GM21526 (cell line): ENCODE results near the gene EGLN1.

Experiments used
- ATAC-seq: cut with Tn5 transposase; IDR thresholded peaks from one replicate; pipeline ENCODE4 v1.9.1; 2021; ENCODE audit warnings: moderate library complexity; ENCODE audit not compliant: unreplicated experiment, low FRiP score

The EGLN1 gene

GRCh38 chr1:231422798-231423309 lies 767 bp upstream of the EGLN1 start:
- no peak for ATAC-seq

GRCh38 chr1:231421546-231421970 lies 529 bp downstream of the EGLN1 start:
- peak; percentile 29 for ATAC-seq

- ATAC-seq = peak; percentile 4
Measured at GRCh38 chr1:231420959-231421545, 1.0 kb downstream of the EGLN1 start.

- ATAC-seq = no peak
Measured at GRCh38 chr1:231420299-231420958, 1.7 kb downstream of the EGLN1 start.

GRCh38 chr1:231419738-231420298 lies 2.3 kb downstream of the EGLN1 start:
- ATAC-seq = no peak

- no peak for ATAC-seq
Measured at GRCh38 chr1:231419147-231419546, 2.9 kb downstream of the EGLN1 start.

GRCh38 chr1:231418741-231419107 lies 3.4 kb downstream of the EGLN1 start:
- no peak for ATAC-seq

- ATAC-seq = no peak
Measured at GRCh38 chr1:231418101-231418740, 3.9 kb downstream of the EGLN1 start.

GRCh38 chr1:231417513-231417912 lies 4.6 kb downstream of the EGLN1 start:
- ATAC-seq = no peak

GRCh38 chr1:231416901-231417300 lies 5.2 kb downstream of the EGLN1 start:
- ATAC-seq = no peak

GRCh38 chr1:231415018-231415583 lies 7.0 kb downstream of the EGLN1 start:
- ATAC-seq = no peak

- ATAC-seq = no peak
Measured at GRCh38 chr1:231414260-231415016, 7.6 kb downstream of the EGLN1 start.

GRCh38 chr1:231413749-231414082 lies 8.4 kb downstream of the EGLN1 start:
- no peak for ATAC-seq

- ATAC-seq = no peak
Measured at GRCh38 chr1:231411036-231411531, 11.0 kb downstream of the EGLN1 start.

- ATAC-seq = no peak
Measured at GRCh38 chr1:231410036-231410612, 12.0 kb downstream of the EGLN1 start.

- no peak for ATAC-seq
Measured at GRCh38 chr1:231408528-231409094, 13.5 kb downstream of the EGLN1 start.

- ATAC-seq = no peak
Measured at GRCh38 chr1:231407547-231408396, 14.3 kb downstream of the EGLN1 start.

- no peak for ATAC-seq
Measured at GRCh38 chr1:231407049-231407448, 15.0 kb downstream of the EGLN1 start.

- ATAC-seq = no peak
Measured at GRCh38 chr1:231404318-231404717, 17.8 kb downstream of the EGLN1 start.
